Esophagus squamous epithelium (tissue), 5 donors: ENCODE data around the gene PCDHB7. TPM values are rescaled to one million over a fixed set of nuclear protein-coding genes. Genes with fewer than 3 reads are reported as not detected.
"Not testable (repeated sequence)": the region's sequence is repeated elsewhere in the genome, so short reads cannot be mapped to it uniquely, and the experiment has no call there.

Experiments
- DNase-seq: peaks from one replicate; lab custom pipeline; 2025; lab: John Stamatoyannopoulos, UW
- H3K27ac ChIP-seq, 4 donors: fragments of 200-600 bp; sonication (generic); one replicate each; pipeline ENCODE4 v1.5.1; 2016 to 2019; ENCODE audit warnings: mild to moderate bottlenecking in 1 of 4
- H3K27me3 ChIP-seq, 4 donors: fragments of 200-600 bp; sonication (generic); 1 replicate in 3 of 4; 2 replicates in 1 of 4; pipeline versions ENCODE4 v1.5.1 to v1.6.0; 2017 to 2021; ENCODE audit warnings: antibody characterized with exemption in 1 of 4
- H3K36me3 ChIP-seq, 3 donors: fragments of 200-600 bp; sonication (generic); one replicate each; pipeline ENCODE4 v1.5.1; 2016 to 2019
- H3K4me1 ChIP-seq, 3 donors: fragments of 200-600 bp; sonication (generic); one replicate each; pipeline ENCODE4 v1.5.1; 2017 to 2019
- H3K4me3 ChIP-seq, 4 donors: fragments of 200-600 bp; sonication (generic); 1 replicate in 3 of 4; 2 replicates in 1 of 4; pipeline ENCODE4 v1.5.1; 2016 to 2019; ENCODE audit warnings: mild to moderate bottlenecking in 2 of 4, moderate library complexity in 1 of 4
- H3K9me3 ChIP-seq, 3 donors: fragments of 200-600 bp; sonication (generic); one replicate each; pipeline ENCODE4 v1.5.1; 2016 to 2019
- POLR2A ChIP-seq, 4 donors: fragments of 450-650 bp; IDR thresholded peaks; one replicate each; pipeline ENCODE4 v1.6.1; 2017; ENCODE audit warnings: antibody characterized with exemption in 4 of 4, mild to moderate bottlenecking in 4 of 4, moderate library complexity in 3 of 4
- WGBS, 2 donors: methylation state at CpG; one replicate each; pipeline ENCODE4 v1.1.5; 2018; 5-methylcytosine and 5-hydroxymethylcytosine counted together
- intact Hi-C: fragments of 100-400 bp; cut with DNase I; formaldehyde crosslinking; loops from one replicate; pipeline ENCODE4 v1.15.0; 2022
- total RNA-seq, 4 donors: library from RNA; depleted of rRNA; stranded (reverse); fragments of >200 nt; gene quantifications; one replicate each; pipeline ENCODE4 v1.1.0, GENCODE V29; 2016
- TF ChIP-seq, protein P1 (sequence below), 6 experiments: fragments of 450-650 bp in 4 of 6; fragments of 200-600 bp in 2 of 6; sonication (generic) in 2 of 6; IDR thresholded peaks; one replicate each; pipeline ENCODE4 v1.5.1; 2016 to 2019; ENCODE audit warnings: antibody characterized with exemption in 6 of 6, mild to moderate bottlenecking in 4 of 6, moderate library complexity in 4 of 6
- donor health status: DM: yes; HTN: yes; CAD: no.

Gene PCDHB7
- total RNA-seq, 4 donors from 2014 or later, result 0.76 to 0.95 (median 0.87) TPM; not detected in 1

DNA sequence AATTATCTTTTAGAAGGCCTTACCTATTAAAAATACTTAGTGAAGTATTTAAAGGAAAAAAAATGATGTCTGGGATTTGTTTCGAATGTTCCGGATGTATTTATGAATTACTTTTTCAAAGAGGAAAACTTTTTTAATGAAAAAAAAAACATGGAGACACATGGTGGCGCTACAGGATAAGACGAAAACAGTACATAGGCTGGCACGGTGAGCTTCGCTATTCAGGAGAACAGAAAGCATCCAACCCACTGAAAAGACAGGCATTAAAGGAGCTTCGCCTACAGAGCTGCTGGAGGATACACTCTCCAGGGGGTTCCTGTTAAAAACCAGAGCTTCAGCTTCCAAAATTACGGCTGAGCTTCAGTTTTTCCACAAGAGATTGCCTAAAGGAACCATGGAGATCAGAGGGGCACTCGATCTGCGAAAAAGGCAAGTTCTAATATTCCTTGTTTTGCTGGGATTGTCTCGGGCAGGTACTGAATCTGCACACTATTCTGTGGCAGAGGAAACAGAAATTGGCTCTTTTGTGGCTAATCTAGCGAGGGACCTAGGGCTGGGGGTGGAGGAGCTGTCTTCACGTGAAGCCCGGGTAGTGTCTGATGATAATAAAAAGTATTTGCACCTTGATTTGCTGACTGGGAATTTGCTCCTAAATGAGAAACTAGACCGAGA, 50.8 kb downstream of the PCDHB7 start, which contains the start of gene PCDHB14:
TSS of gene PCDHB14 (plus strand) at position 232 of the 672 bp plus-strand sequence. CDS start at position 395, 163 bp downstream.
- Histone ChIP-seq H3K9me3 (peaks cover 0 to 73% (median 51%) of the 10 kb centered on the region in 3 donors), H3K27me3 (no peaks in the 10 kb centered on the region), H3K4me3 (peak within 1 kb of the TSS in 2 of 4 donors; percentile 18 to 48), H3K27ac (no peak within 1 kb of the TSS), H3K36me3 (no peaks in the 10 kb centered on the region), H3K4me1 (no peaks in the 10 kb centered on the region)
- intact Hi-C loops, result no loop called here
- TF ChIP-seq, protein P1, sequence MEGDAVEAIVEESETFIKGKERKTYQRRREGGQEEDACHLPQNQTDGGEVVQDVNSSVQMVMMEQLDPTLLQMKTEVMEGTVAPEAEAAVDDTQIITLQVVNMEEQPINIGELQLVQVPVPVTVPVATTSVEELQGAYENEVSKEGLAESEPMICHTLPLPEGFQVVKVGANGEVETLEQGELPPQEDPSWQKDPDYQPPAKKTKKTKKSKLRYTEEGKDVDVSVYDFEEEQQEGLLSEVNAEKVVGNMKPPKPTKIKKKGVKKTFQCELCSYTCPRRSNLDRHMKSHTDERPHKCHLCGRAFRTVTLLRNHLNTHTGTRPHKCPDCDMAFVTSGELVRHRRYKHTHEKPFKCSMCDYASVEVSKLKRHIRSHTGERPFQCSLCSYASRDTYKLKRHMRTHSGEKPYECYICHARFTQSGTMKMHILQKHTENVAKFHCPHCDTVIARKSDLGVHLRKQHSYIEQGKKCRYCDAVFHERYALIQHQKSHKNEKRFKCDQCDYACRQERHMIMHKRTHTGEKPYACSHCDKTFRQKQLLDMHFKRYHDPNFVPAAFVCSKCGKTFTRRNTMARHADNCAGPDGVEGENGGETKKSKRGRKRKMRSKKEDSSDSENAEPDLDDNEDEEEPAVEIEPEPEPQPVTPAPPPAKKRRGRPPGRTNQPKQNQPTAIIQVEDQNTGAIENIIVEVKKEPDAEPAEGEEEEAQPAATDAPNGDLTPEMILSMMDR (IDR thresholded peaks at IDR 0.05), result peak in 1 of 6 experiments; percentile 6
- TF ChIP-seq POLR2A (IDR thresholded peaks at IDR 0.05), result no peak
- WGBS, 2 donors, result 25 to 30% methylated on average over 15 of the region's 15 CpGs
- no peak for DNase-seq

DNA sequence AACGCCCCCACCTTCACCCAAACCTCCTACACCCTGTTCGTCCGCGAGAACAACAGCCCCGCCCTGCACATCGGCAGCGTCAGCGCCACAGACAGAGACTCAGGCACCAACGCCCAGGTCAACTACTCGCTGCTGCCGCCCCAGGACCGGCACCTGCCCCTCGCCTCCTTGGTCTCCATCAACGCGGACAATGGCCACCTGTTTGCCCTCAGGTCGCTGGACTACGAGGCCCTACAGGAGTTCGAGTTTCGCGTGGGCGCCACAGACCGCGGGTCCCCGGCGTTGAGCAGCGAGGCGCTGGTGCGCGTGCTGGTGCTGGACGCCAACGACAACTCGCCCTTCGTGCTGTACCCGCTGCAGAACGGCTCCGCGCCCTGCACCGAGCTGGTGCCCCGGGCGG, 52.4 kb downstream of the PCDHB7 start:
- DNase-seq, H3K27ac ChIP-seq, intact Hi-C loops, H3K4me1 ChIP-seq, H3K36me3 ChIP-seq, H3K4me3 ChIP-seq, H3K27me3 ChIP-seq: not testable (repeated sequence)
- peaks cover 0 to 65% (median 44%) of the 10 kb centered on the region in 3 donors for H3K9me3 ChIP-seq
- WGBS, 2 donors, result 45% methylated on average over 5 of the region's 40 CpGs; no CpG with 5 or more reads in 1 of the 2 donors

DNA sequence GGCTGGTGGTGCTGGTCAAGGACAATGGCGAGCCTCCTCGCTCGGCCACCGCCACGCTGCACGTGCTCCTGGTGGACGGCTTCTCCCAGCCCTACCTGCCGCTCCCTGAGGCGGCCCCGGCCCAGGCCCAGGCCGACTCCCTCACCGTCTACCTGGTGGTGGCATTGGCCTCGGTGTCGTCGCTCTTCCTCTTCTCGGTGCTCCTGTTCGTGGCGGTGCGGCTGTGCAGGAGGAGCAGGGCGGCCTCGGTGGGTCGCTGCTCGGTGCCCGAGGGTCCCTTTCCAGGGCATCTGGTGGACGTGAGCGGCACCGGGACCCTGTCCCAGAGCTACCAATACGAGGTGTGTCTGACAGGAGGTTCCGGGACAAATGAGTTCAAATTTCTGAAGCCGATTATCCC, 53.0 kb downstream of the PCDHB7 start:
- WGBS, 2 donors, result 42 to 43% methylated on average over 4 to 5 of the region's 30 CpGs

More for the DNA sequence above, 53.0 kb downstream of the PCDHB7 start:
- H3K27me3 ChIP-seq, H3K4me1 ChIP-seq, DNase-seq, H3K27ac ChIP-seq, H3K36me3 ChIP-seq, H3K4me3 ChIP-seq, intact Hi-C loops: not testable (repeated sequence)
- H3K9me3 ChIP-seq, result peaks cover 0 to 66% (median 47%) of the 10 kb centered on the region in 3 donors

Other genes with a start within 250 kb of the PCDHB7 start
- under 1 TPM in 3 of 4 donors, not detected in 1; 0.06 to 0.27 (median 0.19) TPM for gene PCDHAC1, start 246.3 kb upstream of the PCDHB7 start, total RNA-seq
- gene PCDHAC2, start 206.2 kb upstream of the PCDHB7 start, total RNA-seq, result 1 to 10 TPM in 1 of 4 donors, under 1 TPM in 1, not detected in 2; 0.19 to 2.2 TPM
- gene PCDHB1, start 121.3 kb upstream of the PCDHB7 start, total RNA-seq, result not detected
- gene PCDHB2, start 78.0 kb upstream of the PCDHB7 start, total RNA-seq, result 1 to 10 TPM in 2 of 4 donors, under 1 TPM in 2; 0.53 to 2.3 (median 0.97) TPM
- under 1 TPM; 0.30 to 0.76 (median 0.71) TPM for gene PCDHB3, start 72.2 kb upstream of the PCDHB7 start, total RNA-seq
- 1 to 10 TPM in 2 of 4 donors, under 1 TPM in 2; 0.30 to 2.4 (median 1.3) TPM for gene PCDHB4, start 50.8 kb upstream of the PCDHB7 start, total RNA-seq
- gene PCDHB5, start 37.4 kb upstream of the PCDHB7 start, total RNA-seq, result 1 to 10 TPM in 2 of 4 donors, under 1 TPM in 2; 0.11 to 1.3 (median 0.86) TPM
- gene PCDHB6, start 22.6 kb upstream of the PCDHB7 start, total RNA-seq, result under 1 TPM in 1 of 4 donors, not detected in 3; 0.19 TPM
- gene PCDHB8, start 5.1 kb downstream of the PCDHB7 start, total RNA-seq, result under 1 TPM in 3 of 4 donors, not detected in 1; 0.09 to 0.38 (median 0.32) TPM
- 1 to 10 TPM in 1 of 4 donors, under 1 TPM in 3; 0.11 to 1.3 (median 0.61) TPM for gene PCDHB16, start 9.7 kb downstream of the PCDHB7 start, total RNA-seq
- gene PCDHB9, start 14.5 kb downstream of the PCDHB7 start, total RNA-seq, result under 1 TPM in 3 of 4 donors, not detected in 1; 0.30 to 0.57 (median 0.44) TPM
- gene PCDHB10, start 19.7 kb downstream of the PCDHB7 start, total RNA-seq, result 1 to 10 TPM in 2 of 4 donors, under 1 TPM in 2; 0.26 to 1.3 (median 0.76) TPM
- gene PCDHB11, start 27.0 kb downstream of the PCDHB7 start, total RNA-seq, result 1 to 10 TPM in 1 of 4 donors, under 1 TPM in 3; 0.26 to 2.1 (median 0.49) TPM
- 1 to 10 TPM in 3 of 4 donors, under 1 TPM in 1; 0.22 to 2.6 (median 1.6) TPM for gene PCDHB12, start 36.1 kb downstream of the PCDHB7 start, total RNA-seq
- gene PCDHB13, start 41.3 kb downstream of the PCDHB7 start, total RNA-seq, result 1 to 10 TPM; 2.0 to 2.7 (median 2.3) TPM
- gene PCDHB14, start 50.7 kb downstream of the PCDHB7 start, total RNA-seq, result 1 to 10 TPM; 1.5 to 2.9 (median 2.4) TPM
- gene PCDHB15, start 72.8 kb downstream of the PCDHB7 start, total RNA-seq, result 1 to 10 TPM in 2 of 4 donors, under 1 TPM in 2; 0.09 to 1.3 (median 1.0) TPM
- gene SLC25A2, start 131.4 kb downstream of the PCDHB7 start, total RNA-seq, result 1 to 10 TPM in 1 of 4 donors, under 1 TPM in 3; 0.29 to 2.2 (median 0.87) TPM
- gene TAF7, start 148.1 kb downstream of the PCDHB7 start, total RNA-seq, result 10 to 100 TPM; 29.8 to 42.3 (median 35.6) TPM
- under 1 TPM; 0.19 to 0.66 (median 0.34) TPM for gene PCDHGA1, start 157.9 kb downstream of the PCDHB7 start, total RNA-seq
- 1 to 10 TPM in 1 of 4 donors, under 1 TPM in 3; 0.15 to 2.9 (median 0.61) TPM for gene PCDHGA2, start 166.1 kb downstream of the PCDHB7 start, total RNA-seq
- 1 to 10 TPM in 1 of 4 donors, under 1 TPM in 3; 0.45 to 1.5 (median 0.52) TPM for gene PCDHGA3, start 171.2 kb downstream of the PCDHB7 start, total RNA-seq
- gene PCDHGB1, start 177.5 kb downstream of the PCDHB7 start, total RNA-seq, result 1 to 10 TPM in 3 of 4 donors, under 1 TPM in 1; 0.29 to 1.9 (median 1.5) TPM
- gene PCDHGA4, start 182.4 kb downstream of the PCDHB7 start, total RNA-seq, result 1 to 10 TPM in 2 of 4 donors, under 1 TPM in 2; 0.12 to 2.9 (median 1.1) TPM
- gene PCDHGB2, start 187.3 kb downstream of the PCDHB7 start, total RNA-seq, result 1 to 10 TPM in 3 of 4 donors, under 1 TPM in 1; 0.09 to 2.9 (median 1.8) TPM
- 1 to 10 TPM in 3 of 4 donors, under 1 TPM in 1; 0.38 to 2.3 (median 1.8) TPM for gene PCDHGA5, start 191.5 kb downstream of the PCDHB7 start, total RNA-seq
- 1 to 10 TPM in 3 of 4 donors, under 1 TPM in 1; 0.26 to 2.7 (median 2.2) TPM for gene PCDHGB3, start 197.6 kb downstream of the PCDHB7 start, total RNA-seq
- 1 to 10 TPM in 3 of 4 donors, under 1 TPM in 1; 0.76 to 2.9 (median 2.0) TPM for gene PCDHGA6, start 201.2 kb downstream of the PCDHB7 start, total RNA-seq
- 1 to 10 TPM in 3 of 4 donors, under 1 TPM in 1; 0.32 to 3.2 (median 2.5) TPM for gene PCDHGA7, start 210.1 kb downstream of the PCDHB7 start, total RNA-seq
- gene PCDHGB4, start 215.1 kb downstream of the PCDHB7 start, total RNA-seq, result 1 to 10 TPM; 1.2 to 3.8 (median 2.8) TPM
- gene PCDHGA8, start 220.0 kb downstream of the PCDHB7 start, total RNA-seq, result 1 to 10 TPM in 3 of 4 donors, under 1 TPM in 1; 0.41 to 1.7 (median 1.4) TPM
- gene PCDHGB5, start 225.3 kb downstream of the PCDHB7 start, total RNA-seq, result 1 to 10 TPM; 5.5 to 7.5 (median 6.7) TPM
- 1 to 10 TPM; 3.8 to 5.5 (median 5.1) TPM for gene PCDHGA9, start 230.1 kb downstream of the PCDHB7 start, total RNA-seq
- 1 to 10 TPM; 1.4 to 5.7 (median 4.2) TPM for gene PCDHGB6, start 235.4 kb downstream of the PCDHB7 start, total RNA-seq
- 1 to 10 TPM; 4.1 to 8.0 (median 7.3) TPM for gene PCDHGA10, start 240.3 kb downstream of the PCDHB7 start, total RNA-seq
- gene PCDHGB7, start 245.0 kb downstream of the PCDHB7 start, total RNA-seq, result 10 to 100 TPM in 1 of 4 donors, 1 to 10 TPM in 3; 4.1 to 10.9 (median 5.8) TPM
- 1 to 10 TPM; 1.1 to 4.2 (median 3.5) TPM for gene PCDHGA11, start 248.4 kb downstream of the PCDHB7 start, total RNA-seq